ENCODE results near the gene ICAM4.
A peak's percentile ranks its signal among the peaks of the same experiment; 100 is the strongest.

ICAM4 gene

GRCh38 chr19:10290357-10290875 is 3.7 kb downstream of the ICAM4 start:
- DNase-seq (ENCODE audit: low read depth in 1 of 2, low spot score in 1 of 2): no peak

- no peak for DNase-seq (ENCODE audit: low read depth in 1 of 2, low spot score in 1 of 2)
Observed at GRCh38 chr19:10290876-10291553, 4.3 kb downstream of the ICAM4 start.

- DNase-seq (ENCODE audit: low read depth in 1 of 2, low spot score in 1 of 2): no peak
Observed at GRCh38 chr19:10291554-10292205, 4.9 kb downstream of the ICAM4 start.

- peak; percentile 40 to 48 for DNase-seq (ENCODE audit: low read depth in 1 of 2, low spot score in 1 of 2)
Observed at GRCh38 chr19:10292206-10292788, 5.5 kb downstream of the ICAM4 start.

- DNase-seq (ENCODE audit: low read depth in 1 of 2, low spot score in 1 of 2): no peak
Observed at GRCh38 chr19:10292789-10293636, 6.3 kb downstream of the ICAM4 start.

GRCh38 chr19:10293637-10294367 is 7.0 kb downstream of the ICAM4 start:
- no peak for DNase-seq (ENCODE audit: low read depth in 1 of 2, low spot score in 1 of 2)

GRCh38 chr19:10294368-10294697 is 7.6 kb downstream of the ICAM4 start:
- DNase-seq (ENCODE audit: low read depth in 1 of 2, low spot score in 1 of 2): no peak

GRCh38 chr19:10295305-10295846 is 8.6 kb downstream of the ICAM4 start:
- no peak for DNase-seq (ENCODE audit: low read depth in 1 of 2, low spot score in 1 of 2)

GRCh38 chr19:10295847-10296591 is 9.3 kb downstream of the ICAM4 start:
- DNase-seq (ENCODE audit: low read depth in 1 of 2, low spot score in 1 of 2): no peak

- DNase-seq (ENCODE audit: low read depth in 1 of 2, low spot score in 1 of 2): no peak
Observed at GRCh38 chr19:10299545-10300458, 13.0 kb downstream of the ICAM4 start.

- no peak for DNase-seq (ENCODE audit: low read depth in 1 of 2, low spot score in 1 of 2)
Observed at GRCh38 chr19:10305139-10305806, 18.5 kb downstream of the ICAM4 start.

GRCh38 chr19:10306327-10306726 is 19.6 kb downstream of the ICAM4 start:
- DNase-seq (ENCODE audit: low read depth in 1 of 2, low spot score in 1 of 2): no peak

GRCh38 chr19:10309423-10309822 is 22.7 kb downstream of the ICAM4 start, which contains the start of gene ZGLP1:
ZGLP1 (minus strand) TSS chr19:10309815.
- DNase-seq (ENCODE audit: low read depth in 1 of 2, low spot score in 1 of 2): no peak

GRCh38 chr19:10315335-10316214 is 28.8 kb downstream of the ICAM4 start, which contains the start of gene FDX2:
FDX2 (minus strand) TSS chr19:10316015; CDS start chr19:10315996, 19 bp downstream.
- peak; percentile 85 to 89 for DNase-seq (ENCODE audit: low read depth in 1 of 2, low spot score in 1 of 2)

GRCh38 chr19:10316229-10317044 is 29.7 kb downstream of the ICAM4 start:
- no peak for DNase-seq (ENCODE audit: low read depth in 1 of 2, low spot score in 1 of 2)

All from activated CD4-positive, alpha-beta T cell treated with anti-CD3 and anti-CD28 coated beads, Interleukin-2, amount 50 U/mL, for 24 hours (primary cell).